GM21576 (cell line): ENCODE measurements around the gene ZNF2.

Experiments used
- ATAC-seq: cut with Tn5 transposase; IDR thresholded peaks from one replicate; pipeline ENCODE4 v1.9.1; 2021; ENCODE audit warnings: mild to moderate bottlenecking, moderate library complexity; ENCODE audit not compliant: unreplicated experiment

Gene ZNF2

GRCh38 chr2:95204396-95204795 lies 38.8 kb downstream of the ZNF2 start:
- ATAC-seq, result no peak

- no peak for ATAC-seq
These were observed 40.5 kb downstream of the ZNF2 start for GRCh38 chr2:95206096-95206495.

GRCh38 chr2:95207111-95207961 lies 41.7 kb downstream of the ZNF2 start, which contains the start of gene ZNF892:
ZNF892 (plus strand) TSS chr2:95207521; CDS start chr2:95207816, 295 bp downstream.
- ATAC-seq, result peak; percentile 99

- no peak for ATAC-seq
These were observed 42.5 kb downstream of the ZNF2 start for GRCh38 chr2:95208106-95208505.

- ATAC-seq, result no peak
These were observed 49.5 kb downstream of the ZNF2 start for GRCh38 chr2:95215018-95215612.

- no peak for ATAC-seq
These were observed 54.8 kb downstream of the ZNF2 start for GRCh38 chr2:95220449-95220848.

GRCh38 chr2:95225658-95226057 lies 60.0 kb downstream of the ZNF2 start:
- no peak for ATAC-seq

- no peak for ATAC-seq
These were observed 66.1 kb downstream of the ZNF2 start for GRCh38 chr2:95231723-95232122.

GRCh38 chr2:95232232-95232631 lies 66.6 kb downstream of the ZNF2 start:
- ATAC-seq, result no peak
